HG02588 (cell line): ENCODE data around the gene RPL36.

ENCODE experiments used
- ATAC-seq: cut with Tn5 transposase; IDR thresholded peaks from one replicate; pipeline ENCODE4 v1.9.1; 2021; ENCODE audit warnings: mild to moderate bottlenecking, moderate library complexity; ENCODE audit not compliant: unreplicated experiment

The RPL36 gene

DNA sequence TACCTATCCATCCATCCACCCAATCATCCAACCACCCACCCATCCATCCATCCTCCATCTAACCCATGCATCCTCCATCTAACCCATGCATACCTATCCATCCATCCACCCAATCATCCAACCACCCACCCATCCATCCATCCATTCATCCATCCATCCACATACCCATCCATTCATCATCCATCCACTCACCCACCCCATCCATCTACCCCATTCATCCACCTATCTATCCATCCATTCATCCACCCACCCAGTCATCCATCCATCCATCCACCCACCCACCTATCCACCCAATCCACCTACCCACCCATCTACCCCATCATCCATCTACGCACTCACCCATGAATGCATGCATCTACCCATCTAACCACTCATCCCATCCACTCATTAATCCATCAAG, 16.3 kb upstream of the RPL36 start:
- ATAC-seq, result no peak

- no peak for ATAC-seq
Observed at GRCh38 chr19:5674714-5675113, 15.4 kb upstream of the RPL36 start.

DNA sequence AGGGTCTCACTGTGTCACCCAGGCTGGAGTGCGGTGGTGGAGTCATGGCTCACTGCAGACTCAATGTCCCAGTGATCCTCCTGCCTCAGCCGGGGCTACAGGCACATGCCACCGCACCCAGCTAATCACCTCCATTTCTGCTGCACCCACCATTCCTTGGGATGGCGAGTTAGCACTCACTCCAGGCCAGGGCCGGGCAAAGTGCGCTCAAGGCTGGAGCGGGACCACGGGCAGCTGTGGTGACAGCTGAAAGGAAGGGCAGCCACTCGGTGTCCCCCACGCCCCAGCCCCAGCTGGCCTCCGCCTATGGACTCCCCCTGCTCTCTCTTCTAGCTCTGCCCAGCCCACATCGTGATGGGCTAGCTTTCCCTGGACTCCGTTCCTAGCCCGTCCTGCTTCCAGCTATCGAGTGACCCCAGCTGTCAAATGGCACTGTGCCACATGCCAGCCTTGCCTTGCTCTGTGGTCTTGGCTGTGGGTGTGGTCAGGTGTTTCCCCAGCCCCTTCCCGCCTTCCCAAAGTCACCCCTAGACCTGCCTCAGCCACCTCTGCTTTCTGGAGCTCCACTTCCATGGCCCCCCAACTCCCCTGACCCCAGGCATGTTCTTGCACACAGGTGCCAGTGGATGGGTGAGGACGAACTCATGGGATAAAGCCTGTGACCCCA, 13.9 kb upstream of the RPL36 start:
- no peak for ATAC-seq

DNA sequence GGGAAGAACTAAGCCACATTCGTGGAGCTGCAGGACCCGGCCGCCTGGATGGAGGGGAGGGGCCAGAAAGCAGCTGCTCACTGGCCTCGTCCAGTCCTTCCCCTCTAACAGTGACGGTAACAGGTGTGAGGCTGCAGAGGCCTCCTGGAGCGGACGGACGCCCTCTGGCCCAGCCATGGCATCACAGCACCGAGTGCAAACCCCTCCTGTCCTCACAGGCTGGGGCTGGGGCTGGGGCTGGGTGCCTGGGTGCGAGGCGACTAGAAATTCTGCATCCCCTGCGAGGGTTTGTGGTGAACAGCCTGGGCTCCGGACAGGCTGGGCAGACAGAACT, 13.4 kb upstream of the RPL36 start:
- no peak for ATAC-seq

DNA sequence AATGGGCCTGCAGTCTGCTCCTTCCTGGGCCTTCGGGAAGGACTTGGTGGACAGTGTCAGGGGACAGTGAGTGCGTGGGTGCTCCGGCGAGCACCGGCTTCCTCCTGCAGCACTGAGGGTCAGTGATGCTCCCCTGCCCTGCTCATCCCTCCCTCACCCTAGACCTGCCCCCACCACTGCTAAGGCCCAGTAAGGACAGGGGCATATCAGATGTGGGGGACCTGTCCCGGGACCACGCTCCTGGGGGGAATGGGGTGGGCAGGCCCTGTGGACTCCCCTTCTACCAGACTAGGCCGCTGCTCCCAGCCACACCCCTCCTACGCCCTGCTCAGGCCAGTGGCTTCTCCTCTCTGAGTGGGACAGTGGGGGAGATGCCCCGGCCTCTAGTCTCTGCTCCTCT, 13.0 kb upstream of the RPL36 start:
- no peak for ATAC-seq

- no peak for ATAC-seq
Observed at GRCh38 chr19:5677580-5677979, 12.5 kb upstream of the RPL36 start.

GRCh38 chr19:5678071-5678718, 11.9 kb upstream of the RPL36 start:
- no peak for ATAC-seq

DNA sequence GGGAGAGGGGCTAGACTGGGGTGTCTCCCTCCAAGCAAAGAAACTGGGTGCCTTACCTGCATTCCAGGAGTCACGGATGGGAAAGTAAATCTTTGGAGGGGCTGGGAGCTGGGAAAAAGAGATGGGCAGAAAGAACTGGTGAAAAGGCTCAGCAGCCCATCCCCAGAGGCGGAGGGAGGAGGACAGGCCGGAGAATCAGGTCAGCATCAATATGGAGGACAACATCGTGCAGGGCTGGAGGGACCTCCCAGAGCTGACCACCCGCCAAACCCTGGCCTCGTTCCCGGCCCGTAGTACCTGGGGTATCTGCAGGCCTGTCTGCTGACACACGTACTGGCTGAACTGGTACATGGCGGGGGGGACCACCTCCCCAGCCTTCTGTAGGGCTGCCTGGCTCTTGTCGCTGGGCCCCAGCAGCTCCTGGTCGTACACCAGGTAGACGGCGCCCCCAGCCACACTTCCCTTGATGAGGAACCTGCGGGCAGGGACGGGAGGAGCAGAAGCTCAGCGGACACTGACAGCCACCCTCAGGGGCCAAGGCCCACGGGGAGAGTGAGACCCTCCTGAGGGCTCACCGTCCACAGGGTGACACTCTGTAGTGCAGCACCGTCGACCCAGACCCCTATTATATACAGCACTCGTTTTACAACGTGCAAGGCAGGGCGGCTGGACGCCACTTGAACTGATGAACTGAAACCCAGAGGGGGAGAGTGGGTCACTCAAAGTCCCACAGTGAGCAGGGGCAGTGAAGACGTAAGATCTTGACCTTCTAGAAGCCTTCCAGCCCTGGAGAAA, 10.6 kb upstream of the RPL36 start:
- ATAC-seq, result no peak

DNA sequence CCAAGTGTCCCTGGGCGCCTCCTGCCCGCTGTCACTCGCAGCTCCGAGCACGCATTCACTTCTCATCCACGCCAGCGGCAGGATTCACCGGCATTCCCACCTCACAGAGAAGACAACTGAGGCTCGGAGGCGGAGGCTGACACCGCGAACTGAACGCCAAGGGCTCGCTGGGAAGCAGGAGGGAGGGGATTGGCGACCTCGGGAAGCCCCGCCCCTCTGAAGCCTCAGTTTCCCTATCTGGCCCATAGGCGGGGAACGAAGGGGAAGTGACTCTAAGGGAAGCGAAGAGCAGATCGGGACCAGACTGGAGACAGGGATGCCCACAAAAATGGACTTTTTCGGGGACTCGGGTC, 10.0 kb upstream of the RPL36 start:
- ATAC-seq, result no peak

GRCh38 chr19:5680437-5681368, 9.4 kb upstream of the RPL36 start, which contains the start of the genes HSD11B1L and MICOS13:
HSD11B1L (plus strand) TSS chr19:5681027; CDS start chr19:5684833, 3,806 bp downstream.
MICOS13 (minus strand) TSS chr19:5680516; CDS start chr19:5680486, 30 bp downstream.
- ATAC-seq, result peak; percentile 83

DNA sequence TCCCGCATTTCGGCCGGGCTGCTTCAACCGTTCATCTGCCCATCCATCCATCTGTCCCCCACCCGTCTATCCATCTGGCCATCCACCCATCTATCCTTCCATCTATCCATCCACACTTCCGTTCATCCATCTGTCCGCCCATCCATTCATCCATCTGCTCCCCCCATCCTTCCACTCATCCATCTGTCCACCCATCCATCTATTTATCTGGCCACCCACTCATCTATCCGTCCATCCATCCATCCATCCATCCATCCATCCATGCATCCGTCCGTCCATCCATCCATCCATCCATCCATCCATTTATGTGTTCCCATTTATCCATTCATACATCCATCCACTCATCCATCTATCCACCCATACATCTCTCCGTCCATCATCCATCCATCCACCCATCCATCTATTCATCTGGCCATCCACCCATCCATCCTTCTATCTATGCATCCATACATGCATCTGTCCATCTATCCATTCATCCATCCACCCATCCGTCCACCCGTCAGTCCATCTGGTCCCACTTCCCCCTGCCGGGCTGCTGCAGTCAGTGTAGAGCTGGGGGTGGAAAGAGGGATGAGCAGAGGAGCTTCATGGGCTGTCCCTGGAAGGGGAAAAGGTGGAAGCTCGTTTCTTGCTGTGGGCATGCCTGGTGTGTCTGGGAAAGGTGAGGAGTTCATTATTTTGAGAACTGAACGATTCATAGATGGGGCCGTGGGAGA, 8.5 kb upstream of the RPL36 start:
- ATAC-seq, result no peak

DNA sequence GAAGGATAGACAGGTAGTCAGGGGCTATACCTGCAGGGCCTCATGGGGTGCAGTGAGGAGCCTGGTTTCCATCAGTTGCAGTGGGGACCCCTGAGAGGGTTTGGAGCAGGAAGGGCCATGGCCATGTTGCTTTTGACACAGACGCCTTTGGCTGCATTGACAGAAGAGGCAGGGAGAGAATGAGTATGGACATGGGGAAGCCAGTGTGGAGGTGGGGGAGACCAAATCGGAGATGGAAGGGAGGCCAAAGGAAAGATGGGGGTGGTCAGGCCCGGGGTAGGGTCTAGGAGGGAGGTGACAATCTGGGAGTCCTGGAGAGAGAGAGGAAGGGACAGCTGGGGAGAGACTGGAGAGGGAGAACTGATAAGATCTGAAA, 8.0 kb upstream of the RPL36 start:
- no peak for ATAC-seq

DNA sequence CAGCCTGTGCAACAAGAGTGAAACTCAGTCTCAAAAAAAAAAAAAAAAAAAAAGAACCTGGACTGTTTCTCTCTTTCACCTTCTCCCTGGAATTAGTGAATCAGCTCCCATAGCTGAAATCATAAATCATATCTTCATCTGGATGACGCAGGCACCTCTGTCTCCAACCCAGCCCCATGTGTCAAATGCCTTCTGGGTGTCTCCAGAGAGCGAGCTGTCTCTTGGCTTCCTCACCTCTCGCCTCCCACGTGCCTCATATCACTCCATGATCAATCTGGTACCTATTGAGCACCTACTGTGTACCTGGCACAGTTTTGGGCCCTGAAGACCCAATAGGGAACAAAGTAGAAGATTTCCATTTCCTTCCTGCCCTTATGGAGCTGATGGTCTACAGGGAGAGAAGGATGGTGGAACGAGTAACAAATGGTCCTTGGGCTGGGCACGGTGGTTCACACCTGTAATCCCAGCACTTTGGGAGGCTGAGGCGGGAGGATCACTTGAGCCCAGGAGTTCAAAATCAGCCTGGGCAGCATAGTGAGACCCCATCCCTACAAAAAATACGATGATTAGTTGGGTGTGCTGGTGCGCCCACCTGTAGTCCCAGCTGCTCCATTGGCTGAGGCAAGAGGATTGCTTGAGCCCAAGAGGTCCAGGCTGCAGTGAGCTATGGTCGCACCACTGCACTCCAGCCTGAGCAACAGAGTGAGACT, 6.8 kb upstream of the RPL36 start:
- ATAC-seq, result no peak

DNA sequence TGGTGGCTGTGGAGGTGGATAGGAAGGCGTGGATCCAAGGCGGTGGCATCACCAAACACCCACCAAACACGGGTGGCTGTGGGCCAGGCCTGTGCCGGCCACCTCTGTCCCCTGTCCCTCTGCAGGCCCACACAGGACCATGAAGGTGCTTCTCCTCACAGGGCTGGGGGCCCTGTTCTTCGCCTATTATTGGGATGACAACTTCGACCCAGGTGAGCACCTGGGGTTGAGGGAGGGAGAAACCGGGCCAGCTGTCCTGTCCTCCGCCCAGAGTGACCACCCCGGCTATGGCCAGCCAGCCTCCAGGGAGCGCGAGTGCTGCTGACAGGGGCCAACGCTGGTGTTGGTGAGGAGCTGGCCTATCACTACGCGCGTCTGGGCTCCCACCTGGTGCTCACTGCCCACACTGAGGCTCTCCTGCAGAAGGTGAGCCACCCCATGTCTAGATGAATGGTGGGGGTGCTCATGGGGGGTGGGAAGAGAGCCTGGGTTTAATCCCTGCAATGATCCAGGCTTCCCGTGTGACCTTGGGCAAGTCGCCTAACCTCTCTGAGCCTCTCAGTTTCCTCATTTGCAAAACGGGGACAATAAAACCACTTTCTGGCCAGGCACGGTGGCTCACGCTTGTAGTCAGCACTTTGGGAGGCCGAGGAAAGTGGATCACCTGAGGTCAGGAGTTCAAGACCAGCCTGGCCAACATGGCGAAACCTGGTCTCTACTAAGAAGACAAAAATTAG, 5.2 kb upstream of the RPL36 start:
- ATAC-seq, result no peak

- ATAC-seq, result no peak
Observed at GRCh38 chr19:5686326-5686646, 3.8 kb upstream of the RPL36 start.

GRCh38 chr19:5686647-5687359, 3.3 kb upstream of the RPL36 start:
- peak; percentile 43 for ATAC-seq

GRCh38 chr19:5687360-5688198, 2.5 kb upstream of the RPL36 start:
- ATAC-seq, result no peak
